SK-N-MC (cell line): ENCODE measurements around the gene ISY1.

ENCODE experiments used
- EZH2 ChIP-seq: fragments of 200-600 bp; sonication (generic); IDR thresholded peaks from one replicate; pipeline ENCODE4 v1.6.1; 2017; ENCODE audit warnings: antibody characterized with exemption
- POLR2AphosphoS5 ChIP-seq: IDR thresholded peaks from 2 replicates; pipeline ENCODE4 v1.6.1; 2012; ENCODE audit warnings: mild to moderate bottlenecking, low read depth, low read length, borderline replicate concordance

GRCh38 chr3:129185783-129186182 lies 24.9 kb upstream of the ISY1 start:
- TF ChIP-seq POLR2AphosphoS5 (no peak), EZH2 (no peak)
